Medulla oblongata (tissue), 1 donor: Measurements from ENCODE around the gene PLXDC2.

Source experiments
- DNase-seq: peaks from one replicate; pipeline ENCODE4 v3.0.0-alpha.2; 2015; ENCODE audit errors: extremely low spot score

The PLXDC2 gene

GRCh38 chr10:20274571-20274970, 458.3 kb downstream of the PLXDC2 start:
- no peak for DNase-seq

- DNase-seq = peak; percentile 29
These were observed 460.1 kb downstream of the PLXDC2 start for GRCh38 chr10:20276127-20276979.

GRCh38 chr10:20277820-20278219, 461.6 kb downstream of the PLXDC2 start:
- no peak for DNase-seq

GRCh38 chr10:20281579-20281978, 465.3 kb downstream of the PLXDC2 start:
- no peak for DNase-seq

DNA sequence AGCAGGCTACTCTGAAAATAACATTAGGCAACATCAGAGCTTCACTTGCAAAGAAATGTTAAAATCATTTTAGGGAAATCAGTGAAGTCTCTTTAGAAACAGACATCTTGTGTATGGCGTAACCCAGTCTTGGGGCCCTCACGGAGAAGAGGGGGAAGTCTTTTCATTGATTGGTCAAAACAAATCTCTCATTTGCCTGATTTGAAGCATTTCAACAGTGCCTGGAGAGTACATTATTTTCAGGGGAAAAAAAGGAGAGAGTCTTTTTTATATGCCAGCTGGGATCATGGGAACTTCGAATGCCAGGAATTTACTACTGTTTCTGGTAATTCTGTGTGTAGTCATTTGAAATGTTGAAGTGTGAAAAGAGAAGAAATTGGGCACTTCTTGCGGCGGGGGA, 471.4 kb downstream of the PLXDC2 start:
- peak; percentile 39 for DNase-seq

DNA sequence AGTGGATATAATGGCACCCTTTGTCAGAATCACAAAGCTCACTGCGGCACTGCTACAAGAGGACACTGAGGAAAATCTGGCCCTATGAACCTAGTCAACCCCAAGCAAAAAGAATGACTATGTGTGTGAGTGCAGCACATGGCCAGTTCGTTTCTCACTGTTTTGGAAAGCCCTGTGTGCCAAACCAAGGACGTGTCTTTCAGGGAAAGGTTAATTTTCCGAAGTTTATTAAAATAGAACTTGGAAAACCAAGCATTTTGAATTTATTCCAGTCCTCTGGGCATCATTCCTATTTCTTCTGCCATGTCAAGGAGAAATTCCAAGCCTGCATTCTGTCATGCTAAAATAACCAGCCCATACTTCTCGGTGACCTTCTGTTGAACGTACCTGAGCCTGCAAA, 471.8 kb downstream of the PLXDC2 start:
- DNase-seq = peak; percentile 68

DNA sequence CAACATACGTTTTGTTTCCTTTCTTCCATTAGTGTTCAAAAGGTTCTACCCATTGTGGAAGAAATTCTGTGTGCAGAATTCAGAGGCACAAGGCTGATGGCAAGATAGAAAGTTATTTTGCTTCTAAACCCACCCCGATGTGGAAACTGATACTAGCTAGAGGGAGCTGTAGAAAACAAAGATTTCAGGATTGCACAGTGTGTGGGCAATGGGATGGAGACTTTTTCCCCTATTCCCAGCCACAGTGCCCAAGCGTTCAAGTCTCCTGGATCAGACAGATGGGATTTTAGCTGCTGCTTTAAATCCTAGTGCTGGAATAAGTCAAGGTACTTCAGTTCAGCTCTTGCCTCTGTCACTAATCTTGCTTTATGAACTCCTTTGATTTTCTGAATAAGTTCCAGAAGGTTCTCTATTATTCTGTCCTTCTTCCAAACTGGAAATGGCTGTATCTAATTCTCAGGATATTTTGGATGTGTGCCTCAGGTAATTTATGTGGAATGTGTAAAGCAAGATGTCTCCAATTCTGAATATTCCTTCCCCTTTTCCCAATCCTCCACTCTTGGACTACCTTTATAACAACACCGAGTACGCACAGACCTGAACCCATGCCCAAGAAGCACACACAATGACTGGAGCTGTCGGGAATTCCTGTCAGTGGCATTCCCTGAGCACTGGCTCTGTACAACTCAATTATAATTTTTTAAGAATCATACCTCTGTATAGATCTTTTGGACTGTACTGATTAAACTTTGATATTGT, 473.0 kb downstream of the PLXDC2 start:
- no peak for DNase-seq

GRCh38 chr10:20298417-20298816, 482.2 kb downstream of the PLXDC2 start:
- DNase-seq = no peak

DNA sequence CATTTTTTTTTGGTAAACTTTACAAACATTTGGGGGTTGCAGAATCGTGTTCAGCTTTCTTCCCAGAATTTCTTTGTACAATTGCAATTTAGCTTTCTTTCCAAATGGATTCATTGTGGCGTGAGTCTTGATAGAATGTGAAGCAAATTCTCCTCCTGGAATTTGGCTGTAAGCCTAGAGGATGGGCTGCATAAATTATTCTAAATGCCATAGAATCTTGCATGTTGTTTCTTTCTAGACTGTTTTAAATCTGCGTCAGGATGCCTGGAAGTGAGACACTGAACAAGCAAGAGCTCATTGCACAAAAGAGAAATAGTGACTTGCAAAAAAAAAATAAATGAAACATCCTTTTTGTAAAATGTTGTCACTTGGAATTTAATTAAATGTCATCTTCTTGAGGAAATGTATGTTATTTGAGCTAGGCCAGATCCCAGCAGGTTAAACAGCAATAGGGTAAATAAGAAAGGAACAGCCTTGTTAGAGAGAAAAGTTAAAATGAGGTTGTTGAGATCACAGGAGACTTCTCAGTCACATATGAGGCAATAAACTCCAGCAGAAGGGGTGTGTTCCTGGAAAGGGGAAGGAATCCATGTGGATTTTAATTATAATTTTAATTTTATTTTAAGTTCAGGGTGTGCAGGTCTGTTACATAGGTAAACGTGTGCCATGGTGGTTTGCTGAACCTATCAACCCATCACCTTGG, 483.0 kb downstream of the PLXDC2 start:
- no peak for DNase-seq

- DNase-seq = no peak
These were observed 484.5 kb downstream of the PLXDC2 start for GRCh38 chr10:20300735-20301134.

DNA sequence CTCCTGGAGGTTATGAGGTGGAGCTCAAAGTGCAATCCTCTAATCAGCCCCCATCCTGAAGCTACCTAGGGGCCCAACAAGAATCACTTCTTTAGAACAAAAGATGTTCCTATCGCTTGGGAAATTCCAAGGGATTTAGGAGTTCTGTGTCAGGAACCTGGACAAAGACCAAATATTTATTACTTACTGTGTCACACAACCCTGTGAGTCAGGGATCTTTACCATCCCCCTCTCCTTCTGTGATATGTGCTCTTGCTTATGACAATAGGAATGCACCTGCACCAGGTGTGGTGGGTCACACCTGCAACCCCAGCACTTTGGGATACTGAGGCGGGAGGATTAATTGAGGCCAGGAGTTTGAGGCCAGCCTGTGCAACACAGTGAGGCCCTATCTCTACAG, 485.8 kb downstream of the PLXDC2 start:
- DNase-seq = no peak

- DNase-seq = no peak
These were observed 487.4 kb downstream of the PLXDC2 start for GRCh38 chr10:20303453-20304152.

DNA sequence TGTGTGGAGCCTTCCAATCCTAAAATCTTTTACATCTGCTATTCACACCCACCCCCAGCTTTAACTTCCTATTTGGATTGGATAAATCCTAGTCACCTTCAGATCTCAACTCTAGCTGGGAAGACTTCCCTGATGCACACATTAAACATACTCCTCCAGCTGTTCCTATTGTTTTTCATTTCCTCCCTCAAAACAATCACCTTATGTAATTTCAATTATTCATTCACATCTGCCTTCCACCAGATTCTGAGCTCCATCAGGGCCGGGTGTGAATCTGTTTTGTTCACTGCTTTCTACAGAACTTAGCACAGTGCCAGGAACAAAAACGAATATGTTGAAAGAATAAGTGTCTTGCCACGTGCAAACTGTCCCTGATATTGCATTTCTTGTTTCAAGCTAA, 497.4 kb downstream of the PLXDC2 start:
- DNase-seq = no peak

DNA sequence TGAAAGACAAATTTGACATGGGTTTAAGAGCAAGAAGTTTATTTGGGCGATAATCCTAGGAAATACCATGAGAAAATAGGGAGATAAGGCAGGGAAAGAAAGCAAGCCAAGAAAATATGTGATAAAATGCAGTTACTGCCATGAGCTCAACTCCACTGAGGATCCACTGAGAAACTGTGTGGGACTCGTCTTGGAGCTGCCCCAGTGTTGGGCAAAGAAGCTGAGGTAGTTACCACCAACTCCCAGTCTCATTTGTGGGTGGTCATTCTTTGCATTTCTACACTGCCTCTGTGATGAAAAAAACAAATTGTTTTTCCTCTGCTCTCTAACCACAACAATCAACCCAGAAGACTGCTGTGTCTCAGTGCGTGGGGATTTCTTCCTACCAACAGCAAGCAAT, 498.2 kb downstream of the PLXDC2 start:
- no peak for DNase-seq

GRCh38 chr10:20327954-20328353, 511.7 kb downstream of the PLXDC2 start:
- no peak for DNase-seq

GRCh38 chr10:20330246-20330645, 514.0 kb downstream of the PLXDC2 start:
- DNase-seq = no peak

DNA sequence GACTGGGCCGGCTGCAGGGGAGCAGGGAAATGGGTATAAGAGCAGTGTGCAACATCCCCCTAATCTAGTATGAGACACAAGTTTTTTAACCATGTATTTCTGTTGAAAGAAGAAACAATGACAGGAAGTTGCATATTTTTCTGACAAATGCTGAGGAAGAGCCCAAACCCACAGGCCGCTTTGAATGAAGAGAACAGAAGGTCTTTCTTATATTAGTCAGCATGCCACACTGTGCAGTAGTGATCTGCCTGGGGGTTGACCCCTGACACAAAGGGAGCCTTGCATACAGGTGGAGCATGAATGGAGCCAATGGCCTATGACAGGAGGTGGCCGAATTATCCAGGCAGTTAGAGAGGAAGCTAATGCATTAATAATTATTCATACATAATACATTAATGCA, 518.3 kb downstream of the PLXDC2 start:
- no peak for DNase-seq
